IPS-20b (cell line): ENCODE measurements around the gene STAP2.

Experiments used
- H3K27ac ChIP-seq: one replicate; pipeline ENCODE4 v1.5.1; 2013; ENCODE audit warnings: low read length
- H3K27me3 ChIP-seq: 2 replicates; pipeline ENCODE4 v1.6.1; 2013; ENCODE audit warnings: mild to moderate bottlenecking, low read length, inconsistent platforms; ENCODE audit not compliant: insufficient read depth
- H3K36me3 ChIP-seq: 2 replicates; pipeline ENCODE4 v1.6.1; 2013; ENCODE audit warnings: low read depth, mild to moderate bottlenecking, inconsistent platforms, low read length, moderate library complexity; ENCODE audit not compliant: insufficient read depth
- H3K4me1 ChIP-seq: 2 replicates; pipeline ENCODE4 v1.6.1; 2013; ENCODE audit warnings: mild to moderate bottlenecking, control low read depth, inconsistent platforms, low read length, moderate library complexity; ENCODE audit not compliant: insufficient read depth
- H3K4me3 ChIP-seq: 2 replicates; pipeline ENCODE4 v1.5.1; 2013; ENCODE audit warnings: mild to moderate bottlenecking, low read length, inconsistent platforms
- H3K9ac ChIP-seq: 2 replicates; pipeline ENCODE4 v1.6.1; 2013; ENCODE audit warnings: low read depth, mild to moderate bottlenecking, inconsistent platforms, low read length, moderate library complexity
- H3K9me3 ChIP-seq: 2 replicates; pipeline ENCODE4 v1.6.1; 2013; ENCODE audit warnings: mild to moderate bottlenecking, low read depth, low read length, inconsistent platforms; ENCODE audit not compliant: insufficient read depth

STAP2 gene, protein sequence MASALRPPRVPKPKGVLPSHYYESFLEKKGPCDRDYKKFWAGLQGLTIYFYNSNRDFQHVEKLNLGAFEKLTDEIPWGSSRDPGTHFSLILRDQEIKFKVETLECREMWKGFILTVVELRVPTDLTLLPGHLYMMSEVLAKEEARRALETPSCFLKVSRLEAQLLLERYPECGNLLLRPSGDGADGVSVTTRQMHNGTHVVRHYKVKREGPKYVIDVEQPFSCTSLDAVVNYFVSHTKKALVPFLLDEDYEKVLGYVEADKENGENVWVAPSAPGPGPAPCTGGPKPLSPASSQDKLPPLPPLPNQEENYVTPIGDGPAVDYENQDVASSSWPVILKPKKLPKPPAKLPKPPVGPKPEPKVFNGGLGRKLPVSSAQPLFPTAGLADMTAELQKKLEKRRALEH

DNA sequence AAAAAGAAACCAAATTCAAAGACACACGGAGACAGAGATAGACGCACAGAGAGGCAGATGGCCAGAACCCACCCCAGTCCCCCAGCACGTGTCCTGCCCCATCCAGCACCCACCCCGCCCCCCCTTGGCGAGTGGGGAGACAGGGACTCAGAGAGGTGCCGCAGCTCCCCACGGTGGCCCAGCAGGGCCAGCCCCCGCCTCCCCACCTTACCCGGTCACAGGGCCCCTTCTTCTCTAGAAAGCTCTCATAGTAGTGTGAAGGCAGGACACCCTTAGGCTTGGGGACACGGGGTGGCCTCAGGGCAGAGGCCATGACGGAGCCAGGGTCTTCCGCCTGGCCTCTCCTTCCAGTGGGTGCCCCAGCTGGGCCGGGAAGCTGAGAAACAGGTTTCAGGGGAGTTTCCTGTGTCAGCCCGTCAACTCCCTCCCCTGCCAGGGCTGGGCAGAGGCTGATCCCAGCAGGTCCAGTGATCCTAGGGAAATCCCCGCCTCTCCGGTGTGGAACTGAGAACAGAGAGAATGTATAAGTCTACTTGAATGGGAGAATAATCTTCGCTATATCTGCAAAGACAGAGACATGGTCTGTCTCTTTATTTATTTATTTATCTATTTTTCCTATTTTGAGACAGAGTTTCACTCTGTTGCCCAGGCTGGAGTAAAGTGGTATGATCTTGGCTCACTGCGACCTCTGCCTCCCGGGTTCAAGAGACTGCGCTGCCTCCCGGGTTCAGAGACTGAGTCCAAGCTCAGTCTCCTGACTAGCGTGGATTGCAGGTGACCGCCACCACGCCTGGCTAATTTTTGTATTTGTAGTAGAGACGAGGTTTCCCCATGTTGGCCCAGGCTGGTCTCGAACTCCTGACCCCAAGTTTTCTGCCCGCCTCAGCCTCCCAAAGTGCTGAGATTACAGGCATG lies at the start of gene STAP2:
Gene STAP2, minus strand, starts transcription at position 387 of the 915 bp plus-strand sequence. Its CDS starts 74 bp downstream, at position 313.
- Histone ChIP-seq H3K9ac (no peak within 1 kb of the TSS), H3K4me3 (peak within 1 kb of the TSS; percentile 62), H3K4me1 (no peaks in the 10 kb centered on the region), H3K9me3 (no peaks in the 10 kb centered on the region), H3K36me3 (no peaks in the 10 kb centered on the region), H3K27ac (no peak within 1 kb of the TSS), H3K27me3 (no peaks in the 10 kb centered on the region)

DNA sequence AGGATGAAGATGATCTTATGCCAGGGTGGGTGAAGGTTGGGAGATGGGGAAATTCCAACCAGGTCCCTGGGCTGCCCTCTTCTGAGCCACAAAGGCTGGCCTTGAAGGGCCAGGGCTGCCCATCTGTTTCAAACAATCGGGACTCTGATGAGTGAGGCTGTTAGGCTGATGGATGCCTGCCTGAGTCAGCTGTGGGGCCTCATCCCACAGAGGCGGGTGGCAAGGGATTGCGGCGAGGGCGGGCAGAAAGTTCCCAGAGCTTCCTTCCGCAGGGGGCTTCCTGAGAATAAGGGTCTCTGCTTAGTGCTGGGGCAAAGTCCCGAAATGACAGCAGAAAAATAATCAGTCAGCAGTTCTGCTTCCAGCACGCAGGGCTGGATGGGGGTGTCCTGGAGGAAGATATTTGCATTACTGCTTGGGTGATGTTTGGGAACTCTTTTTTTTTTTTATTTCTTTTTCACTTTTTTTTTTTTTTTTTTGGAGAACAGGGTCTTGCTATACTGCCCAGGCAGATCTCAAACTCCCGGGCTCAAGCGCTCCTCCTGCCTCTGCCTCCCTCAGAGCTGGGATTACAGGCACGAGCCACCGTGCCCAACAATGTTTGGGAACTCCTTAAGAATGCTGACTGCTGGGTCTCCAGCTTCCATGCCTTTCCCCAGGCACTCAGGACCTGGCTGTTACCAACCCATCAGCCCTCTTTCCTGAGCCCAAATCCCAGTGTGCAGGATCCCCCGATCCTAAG lies 47.6 kb upstream of the STAP2 start:
- Histone ChIP-seq H3K4me1 (peaks cover 15% of the 10 kb centered on the region; the same call in 1 of the 2 replicates), H3K9me3 (no peaks in the 10 kb centered on the region), H3K4me3 (no peak overlapping the region), H3K9ac (no peak overlapping the region), H3K27ac (no peak overlapping the region), H3K36me3 (peaks cover 5% of the 10 kb centered on the region; the same call in 1 of the 2 replicates), H3K27me3 (no peaks in the 10 kb centered on the region; the same call in 1 of the 2 replicates)

DNA sequence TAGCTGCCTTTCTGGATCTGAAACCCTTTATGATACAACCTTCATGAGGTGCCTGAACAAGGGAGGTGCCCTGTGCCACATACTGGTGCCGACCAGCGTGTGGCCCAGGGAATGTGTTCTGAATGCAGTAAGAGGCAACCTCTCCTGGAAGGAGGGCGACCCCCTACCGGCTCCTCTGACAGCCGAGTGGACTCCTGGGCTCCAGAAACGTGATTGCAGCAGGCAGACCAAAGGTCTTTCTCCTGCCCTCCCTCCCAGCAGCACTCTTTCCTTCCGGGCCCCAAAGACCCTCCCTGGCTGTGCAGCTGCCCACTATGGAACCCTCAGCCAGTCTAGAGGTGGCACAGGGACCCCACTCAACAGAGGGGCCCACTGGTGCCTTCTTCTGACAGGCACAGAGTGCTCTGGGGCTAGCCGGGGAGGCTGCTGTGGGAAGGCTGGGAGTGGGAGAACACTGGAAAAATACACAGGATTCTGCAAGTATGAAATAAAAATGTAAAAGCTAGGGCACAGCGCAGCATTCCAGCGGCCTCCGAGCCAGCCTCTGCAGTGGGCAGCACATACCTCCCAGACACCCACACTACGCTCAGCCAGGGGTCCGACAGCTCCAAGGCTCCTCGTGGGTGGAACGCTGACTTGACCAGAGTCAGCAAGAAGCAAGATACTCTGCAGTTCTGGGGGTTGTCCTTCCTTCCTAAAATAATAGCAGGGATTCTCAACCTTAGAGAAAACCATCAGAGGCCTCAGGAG lies 46.8 kb upstream of the STAP2 start:
- no peak overlapping the region for H3K27ac ChIP-seq
- peaks cover 5% of the 10 kb centered on the region; the same call in 1 of the 2 replicates for H3K36me3 ChIP-seq
- no peak overlapping the region for H3K9ac ChIP-seq
- peaks cover 9% of the 10 kb centered on the region; the same call in 1 of the 2 replicates for H3K4me1 ChIP-seq
- no peaks in the 10 kb centered on the region for H3K9me3 ChIP-seq
- no peaks in the 10 kb centered on the region for H3K27me3 ChIP-seq
- no peak overlapping the region for H3K4me3 ChIP-seq

DNA sequence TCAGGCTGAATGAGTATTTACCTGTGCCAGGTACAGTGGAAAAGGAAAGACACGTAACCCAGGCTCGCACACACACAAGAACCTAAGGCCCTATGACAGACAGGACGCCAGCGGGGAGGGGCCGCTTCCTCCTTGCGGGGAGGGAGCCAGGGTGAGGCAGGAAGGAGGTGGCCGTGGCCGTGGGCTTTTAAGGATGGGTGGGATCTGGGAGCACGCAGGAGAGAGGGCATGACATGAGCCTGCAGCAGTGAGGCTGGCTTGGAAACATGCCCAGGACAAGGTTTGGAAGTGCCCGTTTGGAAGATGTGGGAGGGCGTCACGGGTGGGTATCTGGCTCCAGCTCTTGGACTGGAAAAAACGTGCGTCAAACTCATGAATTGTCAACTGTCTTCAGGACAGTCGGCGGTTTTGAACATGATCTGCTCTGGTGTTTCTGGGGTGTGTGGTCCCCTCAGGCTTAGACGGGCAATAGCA lies 41.7 kb upstream of the STAP2 start:
- Histone ChIP-seq H3K9ac (no peak overlapping the region), H3K36me3 (peaks cover 5% of the 10 kb centered on the region; the same call in 1 of the 2 replicates), H3K27me3 (no peaks in the 10 kb centered on the region), H3K9me3 (no peaks in the 10 kb centered on the region), H3K4me1 (peaks cover 20% of the 10 kb centered on the region), H3K4me3 (no peak overlapping the region), H3K27ac (no peak overlapping the region)

DNA sequence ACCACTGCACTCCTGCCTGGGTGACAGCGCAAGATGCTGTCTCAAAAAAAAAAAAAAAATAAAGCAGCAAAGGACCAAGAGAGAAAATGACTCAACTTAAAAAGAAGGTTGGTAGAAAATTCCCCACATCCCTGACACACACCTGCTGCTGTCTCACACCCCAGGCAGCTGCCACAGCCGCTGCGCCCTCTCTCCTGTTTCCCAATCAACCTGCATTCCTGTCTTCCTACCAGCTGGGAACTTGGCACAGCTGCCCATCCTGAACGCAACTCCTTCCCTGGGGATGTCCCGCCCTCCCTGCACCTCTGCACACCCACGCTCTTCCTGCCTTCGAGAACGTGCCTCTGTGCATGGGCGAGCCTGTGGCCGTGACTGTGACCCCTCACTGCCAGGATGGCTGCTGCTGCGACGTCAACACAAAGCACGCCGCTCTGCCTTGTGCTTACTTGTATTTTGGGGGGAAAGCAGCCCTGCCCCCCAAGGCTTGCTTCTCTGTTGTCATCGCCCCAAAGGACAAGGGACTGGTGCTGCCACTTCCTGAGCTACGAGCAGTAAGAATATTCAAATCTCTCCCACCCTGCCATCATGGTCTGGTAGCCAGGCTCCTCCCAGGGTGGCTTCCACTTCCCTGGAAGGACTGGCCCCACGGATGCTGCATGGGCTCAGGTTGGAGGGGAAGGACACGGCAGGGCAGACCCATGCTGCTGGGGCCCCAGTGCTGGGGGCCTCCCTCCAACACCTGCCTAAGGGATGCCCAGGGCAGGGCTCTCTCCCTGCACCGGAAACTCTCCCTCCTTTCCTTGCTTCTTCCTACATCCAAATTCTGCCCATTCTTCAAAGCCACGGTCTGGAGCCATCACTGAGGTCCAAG lies 41.0 kb upstream of the STAP2 start:
- Histone ChIP-seq H3K9ac (no peak overlapping the region), H3K36me3 (peaks cover 5% of the 10 kb centered on the region; the same call in 1 of the 2 replicates), H3K27ac (no peak overlapping the region), H3K4me1 (peaks cover 27% of the 10 kb centered on the region), H3K9me3 (no peaks in the 10 kb centered on the region), H3K4me3 (no peak overlapping the region), H3K27me3 (no peaks in the 10 kb centered on the region)

DNA sequence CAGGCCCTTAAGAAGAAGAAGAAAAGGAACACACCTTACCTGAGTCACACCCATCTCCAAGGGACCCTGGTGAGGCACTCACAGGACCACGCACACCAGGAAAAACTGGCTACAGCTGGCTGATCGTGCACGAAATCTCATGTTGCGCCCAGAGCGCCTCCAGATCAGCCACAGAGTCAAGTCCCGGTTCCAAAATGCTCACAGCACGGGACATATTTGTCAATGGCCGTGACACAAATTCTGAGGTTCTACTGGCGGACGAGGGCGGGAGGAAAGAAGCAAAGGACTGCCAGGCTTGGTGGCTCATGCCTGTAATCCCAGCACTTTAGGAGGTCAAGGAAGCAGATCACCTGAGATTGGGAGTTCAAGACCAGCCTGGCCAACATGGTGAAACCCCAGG lies 40.3 kb upstream of the STAP2 start:
- Histone ChIP-seq H3K4me1 (peaks cover 34% of the 10 kb centered on the region), H3K27me3 (no peaks in the 10 kb centered on the region), H3K9me3 (no peaks in the 10 kb centered on the region), H3K27ac (no peak overlapping the region), H3K9ac (no peak overlapping the region), H3K4me3 (no peak overlapping the region), H3K36me3 (peaks cover 5% of the 10 kb centered on the region; the same call in 1 of the 2 replicates)

DNA sequence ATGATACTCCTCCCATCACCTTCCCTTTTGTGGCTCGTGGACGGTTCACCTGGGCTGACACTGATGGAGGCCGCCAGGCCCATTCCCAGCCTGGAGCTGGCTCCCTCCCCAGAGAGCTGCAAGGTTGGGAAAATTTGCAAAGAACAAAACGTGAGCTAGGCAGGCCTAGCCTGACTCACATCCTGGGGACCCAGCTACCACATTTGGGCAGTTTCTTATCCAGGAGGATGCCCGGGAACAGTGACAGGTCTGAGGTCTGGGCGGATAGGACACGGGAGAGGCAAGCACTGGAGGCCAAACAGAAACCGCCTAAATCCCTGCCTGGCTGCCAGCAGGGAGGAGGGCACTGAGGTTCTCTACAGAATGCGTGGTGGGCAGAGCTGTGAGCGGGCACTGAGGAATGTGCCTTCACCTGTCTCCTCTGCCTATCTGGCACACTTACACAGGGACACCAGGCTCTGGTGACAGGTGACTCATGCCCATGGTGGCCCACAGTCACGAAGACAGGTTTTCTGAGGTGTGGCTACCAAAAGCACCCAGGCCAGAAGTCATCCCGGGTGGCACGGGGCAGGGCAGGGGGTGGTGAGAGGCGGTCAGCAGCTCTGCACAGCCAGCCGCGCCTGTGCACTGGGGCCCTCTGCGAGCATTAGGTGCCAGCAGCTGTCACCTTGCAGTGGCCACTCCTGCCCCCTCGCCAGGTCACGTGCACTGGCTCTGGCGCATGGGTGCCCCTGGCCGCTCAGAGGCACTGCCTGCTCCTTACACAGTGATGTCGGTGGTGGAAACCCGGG lies 38.6 kb upstream of the STAP2 start:
- H3K9ac ChIP-seq: no peak overlapping the region
- H3K4me3 ChIP-seq: no peak overlapping the region
- no peak overlapping the region for H3K27ac ChIP-seq
- H3K27me3 ChIP-seq: no peaks in the 10 kb centered on the region
- H3K36me3 ChIP-seq: no peaks in the 10 kb centered on the region
- H3K9me3 ChIP-seq: no peaks in the 10 kb centered on the region
- peaks cover 35% of the 10 kb centered on the region for H3K4me1 ChIP-seq

DNA sequence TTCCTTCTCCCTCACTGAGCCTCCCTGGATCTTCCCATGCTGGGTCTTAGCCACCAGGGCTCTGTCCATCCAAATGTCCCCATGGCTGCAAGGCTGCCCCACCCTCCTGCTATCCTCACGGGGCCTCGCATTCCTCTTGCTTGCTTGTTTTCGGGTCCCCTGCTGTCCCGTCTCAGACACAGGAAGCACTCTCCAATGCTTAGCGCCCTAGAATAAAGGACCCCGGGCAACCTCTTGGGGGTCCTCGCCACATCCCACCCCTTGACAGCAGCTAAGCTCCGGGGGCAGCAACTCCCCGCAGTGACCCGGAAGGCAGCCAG lies 38.0 kb upstream of the STAP2 start:
- Histone ChIP-seq H3K9me3 (no peaks in the 10 kb centered on the region), H3K27me3 (no peaks in the 10 kb centered on the region), H3K9ac (no peak overlapping the region), H3K4me3 (no peak overlapping the region), H3K36me3 (no peaks in the 10 kb centered on the region), H3K4me1 (peaks cover 35% of the 10 kb centered on the region), H3K27ac (no peak overlapping the region)

DNA sequence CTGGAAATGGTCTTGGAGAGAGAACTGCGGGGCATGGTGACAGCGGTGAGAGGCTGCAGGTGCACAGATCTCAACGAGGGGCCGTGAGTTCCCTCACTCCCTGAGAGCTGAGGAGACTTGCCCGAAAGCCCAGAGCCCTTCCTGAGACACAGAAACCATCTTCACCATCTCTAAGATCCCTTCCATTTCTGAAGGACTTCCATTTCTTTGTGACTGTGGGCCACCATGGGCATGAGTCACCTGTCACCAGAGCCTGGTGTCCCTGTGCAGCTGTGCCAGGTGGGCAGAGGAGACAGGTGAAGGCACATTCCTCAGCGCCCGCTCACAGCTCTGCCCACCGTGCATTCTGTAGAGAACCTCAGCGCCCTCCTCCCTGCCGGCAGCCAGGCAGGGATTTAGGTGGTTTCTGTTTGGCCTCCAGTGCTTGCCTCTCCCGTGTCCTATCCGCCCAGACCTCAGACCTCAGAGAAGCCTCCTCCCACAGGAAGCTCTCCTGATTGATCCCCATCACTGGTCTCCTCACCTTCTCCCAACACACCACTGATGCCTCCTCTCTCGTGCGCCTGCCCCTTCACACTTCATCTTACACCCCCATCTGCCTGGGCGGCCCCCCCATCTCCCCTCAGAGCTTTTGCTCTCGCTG lies 37.5 kb upstream of the STAP2 start:
- H3K9ac ChIP-seq: peak overlapping the region; percentile 44; the same call in 1 of the 2 replicates
- H3K27me3 ChIP-seq: no peaks in the 10 kb centered on the region
- H3K27ac ChIP-seq: no peak overlapping the region
- no peaks in the 10 kb centered on the region for H3K9me3 ChIP-seq
- H3K36me3 ChIP-seq: no peaks in the 10 kb centered on the region
- peaks cover 35% of the 10 kb centered on the region for H3K4me1 ChIP-seq
- H3K4me3 ChIP-seq: 0 out of 2 replicates have a peak overlapping the region, but pooled peaks have one; percentile 1
